HEK293T (cell line): ENCODE measurements around the gene HMGXB3.

Experiments
- ARNT ChIP-seq: fragments of 450-650 bp; IDR thresholded peaks from 2 replicates; pipeline ENCODE4 v1.6.1; 2017; ENCODE audit warnings: mild to moderate bottlenecking
- BHLHE40 ChIP-seq: fragments of 450-650 bp; IDR thresholded peaks from 2 replicates; pipeline ENCODE4 v1.6.1; 2016; ENCODE audit warnings: mild to moderate bottlenecking, moderate library complexity, borderline replicate concordance
- ELF4 ChIP-seq: fragments of 450-650 bp; IDR thresholded peaks from 2 replicates; pipeline ENCODE4 v1.6.1; 2017; ENCODE audit warnings: antibody characterized with exemption
- FOXA1 ChIP-seq: fragments of 450-650 bp; IDR thresholded peaks from 2 replicates; pipeline ENCODE4 v1.6.1; 2016; ENCODE audit warnings: mild to moderate bottlenecking
- FOXK2 ChIP-seq: fragments of 450-650 bp; IDR thresholded peaks from 2 replicates; pipeline ENCODE4 v1.6.1; 2016; ENCODE audit warnings: mild to moderate bottlenecking
- FOXM1 ChIP-seq: fragments of 450-650 bp; IDR thresholded peaks from 2 replicates; pipeline ENCODE4 v1.6.1; 2017; ENCODE audit warnings: mild to moderate bottlenecking, borderline replicate concordance
- HDGF ChIP-seq: fragments of 450-650 bp; IDR thresholded peaks from 2 replicates; pipeline ENCODE4 v1.6.1; 2017; ENCODE audit warnings: antibody characterized with exemption, borderline replicate concordance
- L3MBTL2 ChIP-seq: fragments of 450-650 bp; conservative IDR thresholded peaks from 2 replicates; pipeline ENCODE4 v1.6.1; 2016; ENCODE audit warnings: mild to moderate bottlenecking
- NFRKB ChIP-seq: fragments of 450-650 bp; IDR thresholded peaks from 2 replicates; pipeline ENCODE4 v1.6.1; 2016; ENCODE audit warnings: mild to moderate bottlenecking, moderate library complexity
- SP1 ChIP-seq: fragments of 450-650 bp; IDR thresholded peaks from 2 replicates; pipeline ENCODE4 v1.6.1; 2017
- SUZ12 ChIP-seq: fragments of 450-650 bp; IDR thresholded peaks from 2 replicates; pipeline ENCODE4 v1.6.1; 2016; ENCODE audit warnings: mild to moderate bottlenecking
- TARDBP ChIP-seq: fragments of 450-650 bp; IDR thresholded peaks from 2 replicates; pipeline ENCODE4 v1.6.1; 2016
- ZNF384 ChIP-seq: fragments of 450-650 bp; IDR thresholded peaks from 2 replicates; pipeline ENCODE4 v1.6.1; 2016
- TF ChIP-seq, protein P1 (sequence below): fragments of 450-650 bp; IDR thresholded peaks from 2 replicates; pipeline ENCODE4 v1.6.1; 2016

DNA sequence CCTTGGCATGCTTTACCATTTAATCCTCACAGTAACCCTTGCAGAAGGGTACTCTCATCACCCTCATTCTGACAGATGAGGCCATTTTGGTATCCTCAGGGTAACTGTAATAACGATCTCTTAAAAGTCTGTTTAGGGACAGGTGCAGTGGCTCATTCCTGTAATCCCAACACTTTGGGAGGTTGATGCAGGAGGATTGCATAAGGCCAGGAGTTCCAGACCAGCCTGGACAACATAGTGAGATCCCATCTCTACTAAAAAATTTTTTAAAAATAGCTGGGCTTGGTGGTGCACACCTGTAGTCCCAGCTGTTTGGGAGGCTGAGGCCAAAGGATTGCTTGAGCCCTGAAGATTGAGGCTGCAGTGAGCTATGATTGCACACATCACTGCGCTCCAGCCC, 54.0 kb downstream of the HMGXB3 start:
- no peak for TF ChIP-seq SP1
- no peak for TF ChIP-seq BHLHE40
- TF ChIP-seq SUZ12: no peak
- no peak for TF ChIP-seq NFRKB
- TF ChIP-seq ELF4: no peak
- TF ChIP-seq TARDBP: no peak
- TF ChIP-seq L3MBTL2: no peak
- TF ChIP-seq, protein P1, sequence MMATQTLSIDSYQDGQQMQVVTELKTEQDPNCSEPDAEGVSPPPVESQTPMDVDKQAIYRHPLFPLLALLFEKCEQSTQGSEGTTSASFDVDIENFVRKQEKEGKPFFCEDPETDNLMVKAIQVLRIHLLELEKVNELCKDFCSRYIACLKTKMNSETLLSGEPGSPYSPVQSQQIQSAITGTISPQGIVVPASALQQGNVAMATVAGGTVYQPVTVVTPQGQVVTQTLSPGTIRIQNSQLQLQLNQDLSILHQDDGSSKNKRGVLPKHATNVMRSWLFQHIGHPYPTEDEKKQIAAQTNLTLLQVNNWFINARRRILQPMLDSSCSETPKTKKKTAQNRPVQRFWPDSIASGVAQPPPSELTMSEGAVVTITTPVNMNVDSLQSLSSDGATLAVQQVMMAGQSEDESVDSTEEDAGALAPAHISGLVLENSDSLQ: no peak
- no peak for TF ChIP-seq FOXA1
- no peak for TF ChIP-seq ZNF384
- TF ChIP-seq HDGF: no peak
- no peak for TF ChIP-seq ARNT
- no peak for TF ChIP-seq FOXM1
- no peak for TF ChIP-seq FOXK2
